HEK293 (cell line): ENCODE data around the gene SIX4.

Source experiments
- CTCF ChIP-seq: fragments of 450-650 bp; formaldehyde crosslinking; IDR thresholded peaks from 2 replicates; pipeline ENCODE4 v1.5.1; 2016; ENCODE audit warnings: missing biosample characterization, missing genetic modification characterization
- PRDM2 ChIP-seq: fragments of 450-650 bp; formaldehyde crosslinking; IDR thresholded peaks from 2 replicates; pipeline ENCODE4 v1.5.1; 2016; ENCODE audit warnings: missing biosample characterization, missing genetic modification characterization, borderline replicate concordance
- ZBTB1 ChIP-seq: fragments of 450-650 bp; formaldehyde crosslinking; IDR thresholded peaks from 2 replicates; pipeline ENCODE4 v1.5.1; 2016; ENCODE audit warnings: missing biosample characterization, missing genetic modification characterization
- ZNF24 ChIP-seq: fragments of 450-650 bp; formaldehyde crosslinking; IDR thresholded peaks from 2 replicates; pipeline ENCODE4 v1.5.1; 2016; ENCODE audit warnings: missing biosample characterization, missing genetic modification characterization

- no peak for TF ChIP-seq ZBTB1
- no peak for TF ChIP-seq PRDM2
- TF ChIP-seq CTCF (tag by site-specific recombination), result no peak
- TF ChIP-seq ZNF24 (tag by site-specific recombination), result no peak
These were observed 29.3 kb upstream of the SIX4 start for GRCh38 chr14:60753264-60754119.
